Upper lobe of right lung (tissue), 1 donor: ENCODE measurements around the gene THAP5. TPM values are rescaled to one million over a fixed set of nuclear protein-coding genes. Genes with fewer than 3 reads are reported as not detected.

Experiments
- ATAC-seq: fragments of 200-7000 bp; cut with Tn5 transposase; one replicate; pipeline ENCODE4 v1.9.1; 2020; ENCODE audit warnings: mild to moderate bottlenecking, moderate library complexity
- DNase-seq: peaks from one replicate; pipeline ENCODE4 v3.0.0-alpha.2; 2020
- H3K27ac ChIP-seq: fragments of 200-600 bp; one replicate; pipeline ENCODE4 v1.8.0; 2022
- H3K27me3 ChIP-seq: fragments of 200-600 bp; one replicate; pipeline ENCODE4 v1.8.0; 2022; ENCODE audit warnings: mild to moderate bottlenecking
- H3K36me3 ChIP-seq: fragments of 200-600 bp; one replicate; pipeline ENCODE4 v1.8.0; 2022
- H3K4me1 ChIP-seq: fragments of 200-600 bp; one replicate; pipeline ENCODE4 v1.8.0; 2022
- H3K4me3 ChIP-seq: fragments of 200-600 bp; one replicate; pipeline ENCODE4 v1.8.0; 2022; ENCODE audit warnings: mild to moderate bottlenecking
- H3K9me3 ChIP-seq: fragments of 200-600 bp; one replicate; pipeline ENCODE4 v1.8.0; 2022
- intact Hi-C: fragments of 100-400 bp; cut with DNase I; formaldehyde crosslinking; loops from one replicate; pipeline ENCODE4 v1.11.0; 2022
- total RNA-seq: library from RNA; stranded (reverse); fragmentation: NEBNext Ultra II Directional; extraction: Animal tissue kit (Norgen Biotek cat#: 25700); gene quantifications from one replicate; pipeline ENCODE4 v1.2.1, GENCODE V29; 2021
- TF ChIP-seq, protein P1 (sequence below): fragments of 200-600 bp; IDR thresholded peaks from one replicate; pipeline ENCODE4 v1.8.0; 2022; ENCODE audit warnings: antibody characterized with exemption
- donor health status: DM: no; HTN: yes; CAD: no; lungs with severe emphysema.

THAP5 gene
- total RNA-seq, 1 donor from 2014 or later = 26.3 TPM

DNA sequence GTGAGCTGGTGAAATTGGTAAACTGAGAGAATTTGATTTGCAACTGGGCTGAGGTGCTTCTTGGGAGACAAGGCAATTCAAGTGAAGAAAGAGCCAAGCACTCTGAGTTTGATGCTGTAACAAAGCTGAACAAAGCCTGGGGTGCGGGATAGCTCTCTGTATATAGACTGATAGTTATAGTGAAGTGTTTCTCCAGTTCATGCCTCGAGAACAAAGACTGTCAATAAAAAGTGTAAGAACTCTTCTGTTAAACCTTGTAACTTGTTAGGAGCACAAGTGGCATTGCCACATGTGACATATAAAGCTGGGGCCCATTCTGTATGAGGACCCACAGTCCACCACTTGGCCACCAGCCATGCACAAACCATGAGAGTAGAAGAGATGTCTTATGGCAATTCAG is 32.3 kb downstream of the THAP5 start:
- H3K27me3 ChIP-seq = no peaks in the 10 kb centered on the region
- DNase-seq = no peak
- intact Hi-C loops = no loop called here
- no peaks in the 10 kb centered on the region for H3K4me1 ChIP-seq
- no peaks in the 10 kb centered on the region for H3K9me3 ChIP-seq
- H3K36me3 ChIP-seq = no peaks in the 10 kb centered on the region
- H3K4me3 ChIP-seq = no peak overlapping the region
- H3K27ac ChIP-seq = no peak overlapping the region
- no peak for ATAC-seq
- TF ChIP-seq, protein P1, sequence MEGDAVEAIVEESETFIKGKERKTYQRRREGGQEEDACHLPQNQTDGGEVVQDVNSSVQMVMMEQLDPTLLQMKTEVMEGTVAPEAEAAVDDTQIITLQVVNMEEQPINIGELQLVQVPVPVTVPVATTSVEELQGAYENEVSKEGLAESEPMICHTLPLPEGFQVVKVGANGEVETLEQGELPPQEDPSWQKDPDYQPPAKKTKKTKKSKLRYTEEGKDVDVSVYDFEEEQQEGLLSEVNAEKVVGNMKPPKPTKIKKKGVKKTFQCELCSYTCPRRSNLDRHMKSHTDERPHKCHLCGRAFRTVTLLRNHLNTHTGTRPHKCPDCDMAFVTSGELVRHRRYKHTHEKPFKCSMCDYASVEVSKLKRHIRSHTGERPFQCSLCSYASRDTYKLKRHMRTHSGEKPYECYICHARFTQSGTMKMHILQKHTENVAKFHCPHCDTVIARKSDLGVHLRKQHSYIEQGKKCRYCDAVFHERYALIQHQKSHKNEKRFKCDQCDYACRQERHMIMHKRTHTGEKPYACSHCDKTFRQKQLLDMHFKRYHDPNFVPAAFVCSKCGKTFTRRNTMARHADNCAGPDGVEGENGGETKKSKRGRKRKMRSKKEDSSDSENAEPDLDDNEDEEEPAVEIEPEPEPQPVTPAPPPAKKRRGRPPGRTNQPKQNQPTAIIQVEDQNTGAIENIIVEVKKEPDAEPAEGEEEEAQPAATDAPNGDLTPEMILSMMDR = no peak

DNA sequence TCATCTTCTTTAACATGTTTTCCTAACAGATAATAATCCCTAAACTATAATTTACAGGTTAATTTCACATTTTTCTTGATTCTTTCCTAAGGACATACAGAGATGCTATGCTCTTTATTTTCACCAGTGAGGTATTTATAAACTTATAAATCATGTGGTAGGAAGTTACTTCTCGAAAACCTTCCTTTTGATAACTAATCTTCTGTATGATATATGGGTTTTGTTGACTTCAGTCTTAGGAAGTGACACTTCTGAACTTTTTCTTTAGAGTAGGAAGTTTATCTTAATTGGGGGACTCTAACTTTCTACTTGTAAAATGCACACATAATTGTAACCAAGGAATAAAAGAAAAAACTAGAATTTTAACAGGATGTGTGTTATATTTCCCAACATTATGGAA is 33.8 kb downstream of the THAP5 start:
- Histone ChIP-seq H3K4me3 (no peak overlapping the region), H3K9me3 (no peaks in the 10 kb centered on the region), H3K27ac (no peak overlapping the region), H3K27me3 (no peaks in the 10 kb centered on the region), H3K36me3 (no peaks in the 10 kb centered on the region), H3K4me1 (no peaks in the 10 kb centered on the region)
- ATAC-seq = no peak
- no peak for DNase-seq
- intact Hi-C loops = no loop called here
- TF ChIP-seq, protein P1 = no peak

DNA sequence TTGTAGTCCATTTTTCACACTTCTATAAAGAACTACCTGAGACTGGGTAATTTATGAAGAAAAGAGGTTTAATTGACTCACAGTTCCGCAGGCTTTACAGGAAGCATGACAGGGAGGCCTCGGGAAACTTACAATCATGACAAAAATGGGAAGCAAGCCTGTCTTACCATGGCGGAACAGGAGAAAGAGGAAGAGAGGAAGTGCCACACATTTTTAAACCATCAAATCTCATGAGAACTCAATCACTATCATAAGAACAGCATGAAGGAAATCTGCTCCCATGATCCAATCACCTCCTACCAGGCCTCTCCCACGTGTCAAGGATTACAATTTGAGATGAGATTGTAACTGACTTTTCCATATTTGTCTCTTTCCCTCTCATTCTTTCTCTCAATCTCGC is 34.2 kb downstream of the THAP5 start:
- no peaks in the 10 kb centered on the region for H3K36me3 ChIP-seq
- TF ChIP-seq, protein P1 = no peak
- H3K27ac ChIP-seq = no peak overlapping the region
- ATAC-seq = no peak
- no peaks in the 10 kb centered on the region for H3K4me1 ChIP-seq
- intact Hi-C loops = no loop called here
- H3K9me3 ChIP-seq = no peaks in the 10 kb centered on the region
- no peaks in the 10 kb centered on the region for H3K27me3 ChIP-seq
- no peak overlapping the region for H3K4me3 ChIP-seq
- no peak for DNase-seq

DNA sequence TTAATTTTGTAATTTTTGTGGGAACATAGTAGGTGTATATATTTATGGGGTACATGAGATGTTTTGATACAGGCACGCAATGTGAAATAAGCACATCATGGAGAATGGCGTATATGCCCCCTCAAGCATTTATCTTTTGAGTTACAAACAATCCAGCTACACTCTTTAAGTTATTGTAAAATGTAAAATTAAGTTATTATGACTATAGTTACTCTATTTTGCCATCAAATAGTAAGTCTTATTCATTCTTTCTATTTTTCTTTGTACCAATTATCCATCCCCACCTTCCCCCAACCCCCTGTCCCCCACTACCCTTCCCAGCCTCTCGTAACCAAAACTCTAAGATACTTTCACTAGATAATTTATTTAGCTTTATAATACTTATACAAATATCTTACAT is 35.8 kb downstream of the THAP5 start:
- Histone ChIP-seq H3K9me3 (no peaks in the 10 kb centered on the region), H3K4me1 (no peaks in the 10 kb centered on the region), H3K27me3 (no peaks in the 10 kb centered on the region), H3K36me3 (no peaks in the 10 kb centered on the region), H3K4me3 (no peak overlapping the region), H3K27ac (no peak overlapping the region)
- DNase-seq = no peak
- no peak for ATAC-seq
- TF ChIP-seq, protein P1 = no peak
- intact Hi-C loops = no loop called here

DNA sequence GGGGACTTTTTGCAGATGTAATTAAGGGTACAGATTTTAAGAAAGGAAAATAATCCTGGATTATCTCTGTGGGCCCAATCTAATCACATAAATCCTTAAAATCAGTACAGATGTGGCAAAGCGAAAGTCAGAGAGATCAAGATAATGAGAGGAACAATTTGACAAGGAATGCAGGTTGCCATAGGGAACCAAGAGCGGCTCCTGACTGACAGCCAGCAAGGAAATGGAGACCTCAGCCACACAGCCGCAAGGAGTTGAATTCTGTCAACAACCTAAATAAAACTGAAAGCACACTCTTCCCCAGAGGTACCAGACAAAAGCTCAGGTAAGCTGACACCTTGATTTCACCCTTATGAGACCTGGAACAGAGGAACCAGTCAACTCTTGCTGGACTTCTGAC is 40.2 kb downstream of the THAP5 start:
- ATAC-seq (no peak), DNase-seq (no peak)
- no peak overlapping the region for H3K4me3 ChIP-seq
- peaks cover 12% of the 10 kb centered on the region for H3K4me1 ChIP-seq
- TF ChIP-seq, protein P1 = no peak
- H3K9me3 ChIP-seq = no peaks in the 10 kb centered on the region
- no peaks in the 10 kb centered on the region for H3K36me3 ChIP-seq
- no peak overlapping the region for H3K27ac ChIP-seq
- no peaks in the 10 kb centered on the region for H3K27me3 ChIP-seq
- intact Hi-C loops = no loop called here

DNA sequence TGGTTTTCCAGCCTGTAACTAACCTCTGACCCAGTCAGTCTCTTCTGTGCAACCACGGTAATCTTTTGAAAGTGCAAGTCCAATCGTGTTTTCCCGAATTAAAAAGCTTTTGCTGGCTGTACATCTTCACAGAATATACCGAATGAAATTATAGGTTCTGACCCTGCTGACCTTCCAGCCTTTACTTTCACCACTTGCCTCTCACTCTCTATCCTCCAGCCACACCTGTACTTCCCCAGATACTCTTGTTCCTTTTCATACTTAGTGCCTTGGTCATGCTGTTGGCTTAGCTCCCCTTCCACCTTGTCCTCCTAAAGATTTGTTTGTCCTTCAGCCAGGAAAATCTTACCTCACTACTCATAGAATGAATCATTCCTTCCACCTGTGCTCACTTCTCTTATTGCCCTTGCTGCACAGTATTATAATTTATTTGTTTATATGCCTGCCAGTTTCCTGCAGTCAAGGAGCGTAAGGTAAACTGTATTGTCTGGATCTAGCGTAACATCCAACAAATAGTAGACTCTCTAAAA is 41.3 kb downstream of the THAP5 start:
- Histone ChIP-seq H3K4me3 (no peak overlapping the region), H3K27me3 (no peaks in the 10 kb centered on the region), H3K27ac (no peak overlapping the region), H3K4me1 (peaks cover 19% of the 10 kb centered on the region), H3K36me3 (no peaks in the 10 kb centered on the region), H3K9me3 (no peaks in the 10 kb centered on the region)
- ATAC-seq (no peak), DNase-seq (no peak)
- TF ChIP-seq, protein P1 = no peak
- intact Hi-C loops = no loop called here
